HepG2 (cell line): ENCODE data around the gene CFAP206. TPM values are rescaled to one million over a fixed set of nuclear protein-coding genes. Genes with fewer than 3 reads are reported as not detected.

Experiments
- ATF7-NPFF ChIP-seq: sonication (generic); formaldehyde crosslinking; IDR thresholded peaks from 2 replicates; pipeline ENCODE4 v1.8.1; 2023; ENCODE audit warnings: mild to moderate bottlenecking, low read depth, missing genetic modification reagents, moderate library complexity
- JUNB ChIP-seq: sonication (generic); formaldehyde crosslinking; IDR thresholded peaks from 2 replicates; pipeline ENCODE4 v1.8.0; 2022; ENCODE audit warnings: missing genetic modification reagents, mild to moderate bottlenecking, borderline replicate concordance
- MAZ ChIP-seq, 2 experiments: sonication (generic) in 1 of 2; formaldehyde crosslinking in 1 of 2; IDR thresholded peaks; 2 replicates each; pipeline versions ENCODE4 v1.5.0 to v1.6.1; 2012 to 2020; ENCODE audit warnings: low read depth in 2 of 2, mild to moderate bottlenecking in 2 of 2, borderline replicate concordance in 1 of 2, improper control_type of control experiment in 1 of 2, low read length in 1 of 2, missing genetic modification reagents in 1 of 2, moderate library complexity in 1 of 2
- PRMT3 ChIP-seq: sonication (generic); formaldehyde crosslinking; IDR thresholded peaks from 2 replicates; pipeline ENCODE4 v1.8.1; 2022; ENCODE audit warnings: low read depth, mild to moderate bottlenecking, moderate library complexity, missing genetic modification reagents, borderline replicate concordance
- RFX3 ChIP-seq: IDR thresholded peaks from 2 replicates; pipeline ENCODE4 v1.6.1; 2016; ENCODE audit warnings: missing biosample characterization, missing genetic modification reagents
- SAFB2 ChIP-seq: sonication (generic); formaldehyde crosslinking; IDR thresholded peaks from 2 replicates; pipeline ENCODE4 v1.5.1; 2020; ENCODE audit warnings: missing genetic modification reagents, low read depth, mild to moderate bottlenecking, borderline replicate concordance
- SRSF1 ChIP-seq: fragments of 200-400 bp; formaldehyde crosslinking; optimal IDR thresholded peaks from 2 replicates; pipeline ENCODE3; 2017; ENCODE audit warnings: mild to moderate bottlenecking, low read depth, low read length, moderate library complexity
- ZC3H13 ChIP-seq: sonication (generic); formaldehyde crosslinking; IDR thresholded peaks from 2 replicates; pipeline ENCODE4 v1.8.1; 2023; ENCODE audit warnings: mild to moderate bottlenecking, missing genetic modification reagents, moderate library complexity
- ZNF136 ChIP-seq: sonication (generic); formaldehyde crosslinking; IDR thresholded peaks from 2 replicates; pipeline ENCODE4 v1.8.1; 2022; ENCODE audit warnings: low read depth, mild to moderate bottlenecking, moderate library complexity, missing genetic modification reagents
- ZNF264 ChIP-seq: sonication (generic); formaldehyde crosslinking; IDR thresholded peaks from 2 replicates; pipeline ENCODE4 v1.4.0; 2020; ENCODE audit warnings: missing genetic modification reagents
- ZNF333 ChIP-seq: sonication (generic); formaldehyde crosslinking; IDR thresholded peaks from 2 replicates; pipeline ENCODE4 v1.4.0; 2020; ENCODE audit warnings: mild to moderate bottlenecking, missing genetic modification reagents, borderline replicate concordance
- ZNF414 ChIP-seq: sonication (generic); formaldehyde crosslinking; IDR thresholded peaks from 2 replicates; pipeline ENCODE4 v1.5.0; 2020; ENCODE audit warnings: missing genetic modification reagents
- ZNF646 ChIP-seq: sonication (generic); formaldehyde crosslinking; IDR thresholded peaks from 2 replicates; pipeline ENCODE4 v1.9.0; 2021; ENCODE audit warnings: mild to moderate bottlenecking, missing genetic modification reagents
- ZNF800 ChIP-seq: sonication (generic); formaldehyde crosslinking; IDR thresholded peaks from 2 replicates; pipeline ENCODE4 v1.4.0; 2020; ENCODE audit warnings: missing genetic modification reagents
- polyA plus RNA-seq, 8 experiments: library from polyadenylated mRNA; depleted of rRNA in 3 of 8; stranded (reverse) in 7 of 8; unstranded in 1 of 8; fragments of >200 nt; fragmentation: Illumina TruSeq in 4 of 8; extraction: Trizol in 4 of 8; gene quantifications; 2 replicates each; pipeline versions ENCODE4 v1.2.1 to v1.2.3, GENCODE V29; 2011 to 2016; ENCODE audit warnings: low read depth in 4 of 8, missing spikeins in 1 of 8, mixed read lengths in 1 of 8; ENCODE audit not compliant: insufficient read depth in 1 of 8
- total RNA-seq, 5 experiments: library from RNA; depleted of rRNA; stranded (reverse); fragments of >200 nt; fragmentation: Illumina TruSeq; extraction: Trizol; gene quantifications; 2 replicates each; pipeline ENCODE4 v1.2.3, GENCODE V29; 2016; ENCODE audit warnings: low read depth in 1 of 5
- TF ChIP-seq, protein P1 (sequence below): sonication (generic); formaldehyde crosslinking; IDR thresholded peaks from 2 replicates; pipeline ENCODE4 v1.4.0; 2020; ENCODE audit warnings: low read depth, missing genetic modification reagents

CFAP206 gene
- total and polyA plus RNA-seq, 2 of the 13 experiments (the other 11 are each of a cell fraction or from before 2014, with no cell fraction given), result not detected

GRCh38 chr6:87436435-87436834 is 28.7 kb downstream of the CFAP206 start (continued):
- TF ChIP-seq ATF7-NPFF, result peak; percentile 40; the same call in 1 of the 2 replicates
- 0 out of 2 replicates have a peak, but pooled peaks have one; percentile 57 for TF ChIP-seq ZC3H13 (CRISPR knock-in tag)
- no peak for TF ChIP-seq ZNF333
- peak; percentile 63; the same call in 1 of the 2 replicates for TF ChIP-seq PRMT3 (CRISPR knock-in tag)
- TF ChIP-seq SRSF1, result no peak
- TF ChIP-seq ZNF646 (CRISPR knock-in tag), result 0 out of 2 replicates have a peak, but pooled peaks have one; percentile 42
- peak; percentile 57; the same call in 1 of the 2 replicates for TF ChIP-seq ZNF264
- TF ChIP-seq MAZ (IDR thresholded peaks at IDR 0.05; ENCODE audit: borderline replicate concordance, low read depth, low read length), result 0 out of 2 replicates have a peak, but pooled peaks have one; percentile 39
- 0 out of 2 replicates have a peak, but pooled peaks have one; percentile 53 for TF ChIP-seq MAZ (CRISPR knock-in tag; IDR thresholded peaks at IDR 0.05; ENCODE audit: low read depth)
- TF ChIP-seq SAFB2 (CRISPR knock-in tag), result peak; percentile 63; the same call in 1 of the 2 replicates
- peak; percentile 57; the same call in 1 of the 2 replicates for TF ChIP-seq ZNF800 (CRISPR knock-in tag)
- no peak for TF ChIP-seq ZNF136 (CRISPR knock-in tag)
- peak; percentile 73; the same call in 1 of the 2 replicates for TF ChIP-seq JUNB (CRISPR knock-in tag)
- TF ChIP-seq RFX3 (CRISPR knock-in tag), result peak; percentile 29; the same call in 1 of the 2 replicates
- TF ChIP-seq, protein P1, sequence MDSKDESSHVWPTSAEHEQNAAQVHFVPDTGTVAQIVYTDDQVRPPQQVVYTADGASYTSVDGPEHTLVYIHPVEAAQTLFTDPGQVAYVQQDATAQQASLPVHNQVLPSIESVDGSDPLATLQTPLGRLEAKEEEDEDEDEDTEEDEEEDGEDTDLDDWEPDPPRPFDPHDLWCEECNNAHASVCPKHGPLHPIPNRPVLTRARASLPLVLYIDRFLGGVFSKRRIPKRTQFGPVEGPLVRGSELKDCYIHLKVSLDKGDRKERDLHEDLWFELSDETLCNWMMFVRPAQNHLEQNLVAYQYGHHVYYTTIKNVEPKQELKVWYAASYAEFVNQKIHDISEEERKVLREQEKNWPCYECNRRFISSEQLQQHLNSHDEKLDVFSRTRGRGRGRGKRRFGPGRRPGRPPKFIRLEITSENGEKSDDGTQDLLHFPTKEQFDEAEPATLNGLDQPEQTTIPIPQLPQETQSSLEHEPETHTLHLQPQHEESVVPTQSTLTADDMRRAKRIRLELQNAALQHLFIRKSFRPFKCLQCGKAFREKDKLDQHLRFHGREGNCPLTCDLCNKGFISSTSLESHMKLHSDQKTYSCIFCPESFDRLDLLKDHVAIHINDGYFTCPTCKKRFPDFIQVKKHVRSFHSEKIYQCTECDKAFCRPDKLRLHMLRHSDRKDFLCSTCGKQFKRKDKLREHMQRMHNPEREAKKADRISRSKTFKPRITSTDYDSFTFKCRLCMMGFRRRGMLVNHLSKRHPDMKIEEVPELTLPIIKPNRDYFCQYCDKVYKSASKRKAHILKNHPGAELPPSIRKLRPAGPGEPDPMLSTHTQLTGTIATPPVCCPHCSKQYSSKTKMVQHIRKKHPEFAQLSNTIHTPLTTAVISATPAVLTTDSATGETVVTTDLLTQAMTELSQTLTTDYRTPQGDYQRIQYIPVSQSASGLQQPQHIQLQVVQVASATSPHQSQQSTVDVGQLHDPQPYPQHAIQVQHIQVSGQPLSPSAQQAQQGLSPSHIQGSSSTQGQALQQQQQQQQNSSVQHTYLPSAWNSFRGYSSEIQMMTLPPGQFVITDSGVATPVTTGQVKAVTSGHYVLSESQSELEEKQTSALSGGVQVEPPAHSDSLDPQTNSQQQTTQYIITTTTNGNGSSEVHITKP (CRISPR knock-in tag), result peak; percentile 43; the same call in 1 of the 2 replicates
- no peak for TF ChIP-seq ZNF414
